Measurements from ENCODE around the gene BIRC7.

GRCh38 chr20:63278661-63279060 lies 43.0 kb downstream of the BIRC7 start:
- no peak for TF ChIP-seq POLR2A (IDR thresholded peaks at IDR 0.05; ENCODE audit: low read depth, low read length)
- TF ChIP-seq TAF1 (IDR thresholded peaks at IDR 0.05; ENCODE audit: borderline replicate concordance, low read depth, low read length): no peak
- TF ChIP-seq POLR2AphosphoS5 (IDR thresholded peaks at IDR 0.05; ENCODE audit: low read depth, low read length): no peak
